B cell (primary cell): ENCODE measurements around the gene LNX1. TPM values are rescaled to one million over a fixed set of nuclear protein-coding genes. Genes with fewer than 3 reads are reported as not detected.

Source experiments
- polyA plus RNA-seq: library from polyadenylated mRNA; depleted of rRNA; stranded (reverse); fragments of >200 nt; gene quantifications from 2 replicates; pipeline ENCODE4 v1.2.3, GENCODE V29; 2012
- total RNA-seq, 2 donors: library from RNA; stranded (reverse); fragments of 120-200 nt in 1 of 2; gene quantifications; 1 replicate in 1 of 2; 2 replicates in 1 of 2; pipeline versions ENCODE4 v1.2.3 to v1.2.4, GENCODE V29; 2013 to 2022

The LNX1 gene
- total and polyA plus RNA-seq, 2 donors (not counting 1 experiment from before 2014, with no cell fraction given) = not detected

Other genes with a start within 250 kb of the LNX1 start
- gene SCFD2, start 225.4 kb downstream of the LNX1 start, total RNA-seq = 20.4 and 20.9 TPM in 2 replicates
- gene SCFD2, start 225.4 kb downstream of the LNX1 start, polyA plus RNA-seq = 12.5 and 12.8 TPM in 2 replicates
- 79.3 and 84.8 TPM in 2 replicates for gene FIP1L1, start 213.8 kb downstream of the LNX1 start, total RNA-seq
- gene FIP1L1, start 213.8 kb downstream of the LNX1 start, polyA plus RNA-seq = 19.0 and 19.9 TPM in 2 replicates